Central memory CD8-positive, alpha-beta T cell (primary cell): ENCODE measurements around the gene SLC6A15.

ENCODE experiments used
- ATAC-seq: fragments of 150-1000 bp; cut with Tn5 transposase; replicated peaks from 2 replicates; pipeline ENCODE4 v1.10.0; 2022; ENCODE audit warnings: mild to moderate bottlenecking, moderate FRiP score, moderate number of reproducible peaks; ENCODE audit not compliant: poor library complexity, severe bottlenecking; ENCODE audit errors: extremely low read depth
- DNase-seq, 2 donors: peaks; one replicate each; pipeline ENCODE4 v3.0.0; 2021; ENCODE audit warnings: low spot score in 2 of 2
- H3K27ac Mint-ChIP-seq: one replicate; pipeline ENCODE4 v1.8.0; 2022; ENCODE audit warnings: low read depth, mild to moderate bottlenecking, moderate library complexity, mixed read lengths
- H3K27me3 Mint-ChIP-seq: one replicate; pipeline ENCODE4 v1.8.0; 2022; ENCODE audit warnings: mixed read lengths
- H3K36me3 Mint-ChIP-seq: one replicate; pipeline ENCODE4 v1.8.0; 2022; ENCODE audit warnings: mild to moderate bottlenecking, moderate library complexity, mixed read lengths; ENCODE audit not compliant: insufficient read depth
- H3K4me1 Mint-ChIP-seq: one replicate; pipeline ENCODE4 v1.8.0; 2022; ENCODE audit warnings: mixed read lengths
- H3K4me3 Mint-ChIP-seq: one replicate; pipeline ENCODE4 v1.8.0; 2022; ENCODE audit warnings: mild to moderate bottlenecking, moderate library complexity, mixed read lengths
- H3K9me3 Mint-ChIP-seq: one replicate; pipeline ENCODE4 v1.8.0; 2022; ENCODE audit warnings: mixed read lengths

Gene SLC6A15

GRCh38 chr12:84911271-84912197, 1.1 kb downstream of the SLC6A15 start:
- no peaks in the 10 kb centered on the region for H3K27me3 Mint-ChIP-seq
- ATAC-seq: no peak
- H3K4me3 Mint-ChIP-seq: no peak overlapping the region
- no peak for DNase-seq
- peaks cover 2% of the 10 kb centered on the region for H3K36me3 Mint-ChIP-seq
- H3K4me1 Mint-ChIP-seq: no peaks in the 10 kb centered on the region
- no peak overlapping the region for H3K27ac Mint-ChIP-seq
- H3K9me3 Mint-ChIP-seq: no peaks in the 10 kb centered on the region

- no peaks in the 10 kb centered on the region for H3K4me1 Mint-ChIP-seq
- H3K27me3 Mint-ChIP-seq: no peaks in the 10 kb centered on the region
- H3K4me3 Mint-ChIP-seq: no peak overlapping the region
- ATAC-seq (no peak), DNase-seq (no peak)
- no peak overlapping the region for H3K27ac Mint-ChIP-seq
- H3K9me3 Mint-ChIP-seq: no peaks in the 10 kb centered on the region
- H3K36me3 Mint-ChIP-seq: peaks cover 2% of the 10 kb centered on the region
Observed at GRCh38 chr12:84910549-84911241, 1.9 kb downstream of the SLC6A15 start.

- Mint-ChIP-seq H3K9me3 (peaks cover 6% of the 10 kb centered on the region), H3K36me3 (no peaks in the 10 kb centered on the region), H3K4me1 (no peaks in the 10 kb centered on the region), H3K27me3 (no peaks in the 10 kb centered on the region), H3K27ac (no peak overlapping the region), H3K4me3 (no peak overlapping the region)
- DNase-seq (no peak), ATAC-seq (no peak)
Observed at GRCh38 chr12:84904051-84904450, 8.5 kb downstream of the SLC6A15 start.

- Mint-ChIP-seq H3K27me3 (no peaks in the 10 kb centered on the region), H3K27ac (no peak overlapping the region), H3K4me3 (no peak overlapping the region), H3K36me3 (no peaks in the 10 kb centered on the region), H3K9me3 (peaks cover 6% of the 10 kb centered on the region), H3K4me1 (no peaks in the 10 kb centered on the region)
- ATAC-seq: no peak
- no peak for DNase-seq
Observed at GRCh38 chr12:84891106-84891838, 21.3 kb downstream of the SLC6A15 start.

- Mint-ChIP-seq H3K4me1 (no peaks in the 10 kb centered on the region), H3K9me3 (no peaks in the 10 kb centered on the region), H3K36me3 (no peaks in the 10 kb centered on the region), H3K27me3 (no peaks in the 10 kb centered on the region), H3K4me3 (no peak overlapping the region), H3K27ac (no peak overlapping the region)
- no peak for DNase-seq
- no peak for ATAC-seq
Observed at GRCh38 chr12:84889818-84890217, 22.8 kb downstream of the SLC6A15 start.

GRCh38 chr12:84888861-84889260, 23.7 kb downstream of the SLC6A15 start:
- Mint-ChIP-seq H3K4me3 (no peak overlapping the region), H3K27ac (no peak overlapping the region), H3K9me3 (no peaks in the 10 kb centered on the region), H3K27me3 (no peaks in the 10 kb centered on the region), H3K36me3 (no peaks in the 10 kb centered on the region), H3K4me1 (no peaks in the 10 kb centered on the region)
- ATAC-seq: no peak
- DNase-seq: no peak

GRCh38 chr12:84877340-84877739, 35.3 kb downstream of the SLC6A15 start:
- Mint-ChIP-seq H3K9me3 (no peaks in the 10 kb centered on the region), H3K36me3 (no peaks in the 10 kb centered on the region), H3K27me3 (no peaks in the 10 kb centered on the region), H3K4me1 (no peaks in the 10 kb centered on the region), H3K27ac (no peak overlapping the region), H3K4me3 (no peak overlapping the region)
- DNase-seq (no peak), ATAC-seq (no peak)

- DNase-seq: no peak
- no peaks in the 10 kb centered on the region for H3K9me3 Mint-ChIP-seq
- H3K27me3 Mint-ChIP-seq: no peaks in the 10 kb centered on the region
- no peak for ATAC-seq
- H3K27ac Mint-ChIP-seq: no peak overlapping the region
- H3K4me3 Mint-ChIP-seq: no peak overlapping the region
- no peaks in the 10 kb centered on the region for H3K36me3 Mint-ChIP-seq
- H3K4me1 Mint-ChIP-seq: no peaks in the 10 kb centered on the region
Observed at GRCh38 chr12:84875241-84875640, 37.4 kb downstream of the SLC6A15 start.

- Mint-ChIP-seq H3K27ac (no peak overlapping the region), H3K9me3 (no peaks in the 10 kb centered on the region), H3K4me1 (no peaks in the 10 kb centered on the region), H3K4me3 (no peak overlapping the region), H3K27me3 (no peaks in the 10 kb centered on the region), H3K36me3 (no peaks in the 10 kb centered on the region)
- ATAC-seq: no peak
- DNase-seq: no peak
Observed at GRCh38 chr12:84874825-84875139, 37.8 kb downstream of the SLC6A15 start.

GRCh38 chr12:84874125-84874824, 38.3 kb downstream of the SLC6A15 start:
- no peak overlapping the region for H3K27ac Mint-ChIP-seq
- no peaks in the 10 kb centered on the region for H3K36me3 Mint-ChIP-seq
- DNase-seq (no peak), ATAC-seq (no peak)
- H3K9me3 Mint-ChIP-seq: no peaks in the 10 kb centered on the region
- no peaks in the 10 kb centered on the region for H3K4me1 Mint-ChIP-seq
- no peaks in the 10 kb centered on the region for H3K27me3 Mint-ChIP-seq
- H3K4me3 Mint-ChIP-seq: no peak overlapping the region

GRCh38 chr12:84862186-84862585, 50.4 kb downstream of the SLC6A15 start:
- no peaks in the 10 kb centered on the region for H3K4me1 Mint-ChIP-seq
- ATAC-seq: no peak
- H3K27me3 Mint-ChIP-seq: no peaks in the 10 kb centered on the region
- DNase-seq: no peak
- no peaks in the 10 kb centered on the region for H3K36me3 Mint-ChIP-seq
- H3K4me3 Mint-ChIP-seq: no peak overlapping the region
- H3K27ac Mint-ChIP-seq: no peak overlapping the region
- peaks cover 7% of the 10 kb centered on the region for H3K9me3 Mint-ChIP-seq

GRCh38 chr12:84860718-84861117, 51.9 kb downstream of the SLC6A15 start:
- DNase-seq: no peak
- Mint-ChIP-seq H3K9me3 (peaks cover 7% of the 10 kb centered on the region), H3K27ac (no peak overlapping the region), H3K4me3 (no peak overlapping the region), H3K36me3 (no peaks in the 10 kb centered on the region), H3K27me3 (no peaks in the 10 kb centered on the region), H3K4me1 (no peaks in the 10 kb centered on the region)
- no peak for ATAC-seq
